Stimulated activated CD8-positive, alpha-beta memory T cell treated with anti-CD3 and anti-CD28 coated beads, Interleukin-15, amount 100 ng/mL, for 48 hours (primary cell): ENCODE data around the gene EDC3.
"Not testable (repeated sequence)": the region's sequence is repeated elsewhere in the genome, so short reads cannot be mapped to it uniquely, and the experiment has no call there.

Experiments used
- DNase-seq, 2 donors: peaks; one replicate each; pipeline ENCODE4 v3.0.0-alpha.2; 2020; ENCODE audit warnings: low read depth in 2 of 2

EDC3 gene

GRCh38 chr15:74653426-74654102 lies 42.3 kb downstream of the EDC3 start:
- no peak for DNase-seq

- DNase-seq = no peak
Measured at GRCh38 chr15:74651242-74651741, 44.5 kb downstream of the EDC3 start.

- DNase-seq = no peak
Measured at GRCh38 chr15:74648051-74648842, 47.6 kb downstream of the EDC3 start.

- no peak for DNase-seq
Measured at GRCh38 chr15:74646480-74646879, 49.3 kb downstream of the EDC3 start.

- no peak for DNase-seq
Measured at GRCh38 chr15:74643665-74644204, 52.1 kb downstream of the EDC3 start.

GRCh38 chr15:74642734-74643664 lies 52.8 kb downstream of the EDC3 start:
- DNase-seq = no peak

- no peak for DNase-seq
Measured at GRCh38 chr15:74642348-74642733, 53.5 kb downstream of the EDC3 start.

- no peak for DNase-seq
Measured at GRCh38 chr15:74641151-74641550, 54.7 kb downstream of the EDC3 start.

- DNase-seq = no peak
Measured at GRCh38 chr15:74636984-74637383, 58.8 kb downstream of the EDC3 start.

GRCh38 chr15:74635228-74635627 lies 60.6 kb downstream of the EDC3 start:
- peak; percentile 42 to 45 for DNase-seq

- no peak for DNase-seq
Measured at GRCh38 chr15:74633781-74634180, 62.0 kb downstream of the EDC3 start.

GRCh38 chr15:74632601-74633000 lies 63.2 kb downstream of the EDC3 start:
- no peak for DNase-seq

GRCh38 chr15:74631935-74632560 lies 63.8 kb downstream of the EDC3 start:
- peak; percentile 27 to 39 for DNase-seq

GRCh38 chr15:74631408-74631807 lies 64.4 kb downstream of the EDC3 start:
- DNase-seq = no peak

- no peak for DNase-seq
Measured at GRCh38 chr15:74631087-74631385, 64.8 kb downstream of the EDC3 start.

- no peak for DNase-seq
Measured at GRCh38 chr15:74630284-74631086, 65.3 kb downstream of the EDC3 start.

- not testable (repeated sequence) for DNase-seq
Measured at GRCh38 chr15:74629696-74630095, 66.1 kb downstream of the EDC3 start.

GRCh38 chr15:74628949-74629348 lies 66.9 kb downstream of the EDC3 start:
- DNase-seq = no peak

GRCh38 chr15:74628199-74628598 lies 67.6 kb downstream of the EDC3 start:
- DNase-seq = no peak

- DNase-seq = no peak
Measured at GRCh38 chr15:74627766-74628165, 68.1 kb downstream of the EDC3 start.
